ENCODE measurements around the gene IRF9. TPM values are rescaled to one million over a fixed set of nuclear protein-coding genes. Genes with fewer than 3 reads are reported as not detected.

The IRF9 gene
- total RNA-seq, 1 experiment from 2014 or later, result 15.6 TPM

DNA sequence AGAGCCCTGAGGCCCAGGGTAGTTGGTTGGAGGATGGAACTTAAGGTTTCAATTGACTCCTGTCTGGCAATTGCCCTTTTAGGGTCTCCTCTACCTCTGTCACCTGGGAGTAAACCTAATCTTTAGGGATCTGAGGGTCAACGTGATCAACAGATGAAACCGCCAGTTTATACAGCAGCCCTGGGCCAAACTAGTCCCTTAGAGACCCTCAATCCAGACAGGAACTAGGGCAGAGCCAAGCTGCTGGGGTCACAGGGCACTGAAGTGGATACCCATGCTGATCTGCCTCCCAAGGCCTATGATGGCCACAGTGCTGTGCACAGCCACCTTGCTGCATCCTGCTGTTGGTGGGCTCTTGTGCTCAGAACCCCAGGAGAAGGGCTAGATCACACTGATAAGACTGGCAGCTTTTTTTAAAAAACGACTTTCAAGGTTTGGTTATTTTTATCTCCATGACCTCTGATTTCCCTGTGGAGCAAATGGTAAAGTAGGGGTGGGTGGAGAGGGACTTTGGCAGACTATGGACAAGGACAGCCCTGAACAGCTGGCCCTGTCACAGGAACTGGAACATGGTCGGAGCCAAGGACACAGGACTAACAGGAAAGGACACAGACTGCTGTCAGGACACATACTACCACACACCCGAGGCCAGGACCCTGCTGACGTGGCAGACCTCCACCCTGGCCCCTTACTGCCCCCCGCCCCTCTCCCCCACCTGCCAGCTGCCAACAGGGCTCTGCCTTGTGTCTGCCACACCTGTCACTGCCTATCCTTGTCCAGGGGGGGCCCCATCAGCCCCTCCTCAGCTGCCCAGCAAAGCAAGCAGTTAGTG is 30.1 kb upstream of the IRF9 start:
- ATAC-seq (no peak), DNase-seq (ENCODE audit: low spot score) (no peak)
- no peaks in the 10 kb centered on the region; the same call in 1 of the 2 replicates for H3K27me3 Mint-ChIP-seq (ENCODE audit: low read depth)
- POLR2A ChIA-PET, result no interaction called here
- CTCF ChIA-PET, result interaction anchor here (3.1 kb wide), 1 partner anchor 22 kb away, joined by 10 read pairs; no protein-coding TSS in a partner anchor
- TF ChIP-seq, protein P1, sequence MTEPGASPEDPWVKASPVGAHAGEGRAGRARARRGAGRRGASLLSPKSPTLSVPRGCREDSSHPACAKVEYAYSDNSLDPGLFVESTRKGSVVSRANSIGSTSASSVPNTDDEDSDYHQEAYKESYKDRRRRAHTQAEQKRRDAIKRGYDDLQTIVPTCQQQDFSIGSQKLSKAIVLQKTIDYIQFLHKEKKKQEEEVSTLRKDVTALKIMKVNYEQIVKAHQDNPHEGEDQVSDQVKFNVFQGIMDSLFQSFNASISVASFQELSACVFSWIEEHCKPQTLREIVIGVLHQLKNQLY (CRISPR knock-in tag; IDR thresholded peaks at IDR 0.05), result no peak
- TF ChIP-seq NFATC4 (CRISPR knock-in tag; IDR thresholded peaks at IDR 0.05), result no peak
- TF ChIP-seq, protein P2, sequence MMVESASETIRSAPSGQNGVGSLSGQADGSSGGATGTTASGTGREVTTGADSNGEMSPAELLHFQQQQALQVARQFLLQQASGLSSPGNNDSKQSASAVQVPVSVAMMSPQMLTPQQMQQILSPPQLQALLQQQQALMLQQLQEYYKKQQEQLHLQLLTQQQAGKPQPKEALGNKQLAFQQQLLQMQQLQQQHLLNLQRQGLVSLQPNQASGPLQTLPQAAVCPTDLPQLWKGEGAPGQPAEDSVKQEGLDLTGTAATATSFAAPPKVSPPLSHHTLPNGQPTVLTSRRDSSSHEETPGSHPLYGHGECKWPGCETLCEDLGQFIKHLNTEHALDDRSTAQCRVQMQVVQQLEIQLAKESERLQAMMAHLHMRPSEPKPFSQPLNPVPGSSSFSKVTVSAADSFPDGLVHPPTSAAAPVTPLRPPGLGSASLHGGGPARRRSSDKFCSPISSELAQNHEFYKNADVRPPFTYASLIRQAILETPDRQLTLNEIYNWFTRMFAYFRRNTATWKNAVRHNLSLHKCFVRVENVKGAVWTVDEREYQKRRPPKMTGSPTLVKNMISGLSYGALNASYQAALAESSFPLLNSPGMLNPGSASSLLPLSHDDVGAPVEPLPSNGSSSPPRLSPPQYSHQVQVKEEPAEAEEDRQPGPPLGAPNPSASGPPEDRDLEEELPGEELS (CRISPR knock-in tag; IDR thresholded peaks at IDR 0.05), result no peak
- no peak for TF ChIP-seq TCF7 (CRISPR knock-in tag; IDR thresholded peaks at IDR 0.05; ENCODE audit: low read depth)
- TF ChIP-seq MYBL2 (CRISPR knock-in tag; IDR thresholded peaks at IDR 0.05), result no peak
- no peak for TF ChIP-seq ELF4 (CRISPR knock-in tag; IDR thresholded peaks at IDR 0.05; ENCODE audit: low read depth)
- TF ChIP-seq SP1 (CRISPR knock-in tag; conservative IDR thresholded peaks at IDR 0.05), result no peak
- TF ChIP-seq ZNF219 (CRISPR knock-in tag; IDR thresholded peaks at IDR 0.05; ENCODE audit: borderline replicate concordance), result no peak
- TF ChIP-seq NFE2L1 (CRISPR knock-in tag; IDR thresholded peaks at IDR 0.05), result no peak
- no peak for TF ChIP-seq GTF2I (CRISPR knock-in tag; conservative IDR thresholded peaks at IDR 0.05)
- TF ChIP-seq, protein P3, sequence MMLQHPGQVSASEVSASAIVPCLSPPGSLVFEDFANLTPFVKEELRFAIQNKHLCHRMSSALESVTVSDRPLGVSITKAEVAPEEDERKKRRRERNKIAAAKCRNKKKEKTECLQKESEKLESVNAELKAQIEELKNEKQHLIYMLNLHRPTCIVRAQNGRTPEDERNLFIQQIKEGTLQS (CRISPR knock-in tag; conservative IDR thresholded peaks at IDR 0.05), result no peak
- TF ChIP-seq, protein P4, sequence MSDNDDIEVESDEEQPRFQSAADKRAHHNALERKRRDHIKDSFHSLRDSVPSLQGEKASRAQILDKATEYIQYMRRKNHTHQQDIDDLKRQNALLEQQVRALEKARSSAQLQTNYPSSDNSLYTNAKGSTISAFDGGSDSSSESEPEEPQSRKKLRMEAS (CRISPR knock-in tag; IDR thresholded peaks at IDR 0.05), result no peak
- no peak for TF ChIP-seq ZBTB21 (CRISPR knock-in tag; IDR thresholded peaks at IDR 0.05; ENCODE audit: borderline replicate concordance)
- TF ChIP-seq FOXJ3 (CRISPR knock-in tag; IDR thresholded peaks at IDR 0.05; ENCODE audit: borderline replicate concordance), result no peak
- no peak for TF ChIP-seq ATF1 (CRISPR knock-in tag; IDR thresholded peaks at IDR 0.05)
- H3K27ac Mint-ChIP-seq, result 0 out of 2 replicates have a peak overlapping the region, but pooled peaks have one; percentile 67
- H3K9me3 Mint-ChIP-seq, result no peaks in the 10 kb centered on the region
- H3K36me3 Mint-ChIP-seq, result no peaks in the 10 kb centered on the region
- peaks cover 10% of the 10 kb centered on the region for H3K4me1 Mint-ChIP-seq
- H3K4me3 Mint-ChIP-seq, result no peak overlapping the region

DNA sequence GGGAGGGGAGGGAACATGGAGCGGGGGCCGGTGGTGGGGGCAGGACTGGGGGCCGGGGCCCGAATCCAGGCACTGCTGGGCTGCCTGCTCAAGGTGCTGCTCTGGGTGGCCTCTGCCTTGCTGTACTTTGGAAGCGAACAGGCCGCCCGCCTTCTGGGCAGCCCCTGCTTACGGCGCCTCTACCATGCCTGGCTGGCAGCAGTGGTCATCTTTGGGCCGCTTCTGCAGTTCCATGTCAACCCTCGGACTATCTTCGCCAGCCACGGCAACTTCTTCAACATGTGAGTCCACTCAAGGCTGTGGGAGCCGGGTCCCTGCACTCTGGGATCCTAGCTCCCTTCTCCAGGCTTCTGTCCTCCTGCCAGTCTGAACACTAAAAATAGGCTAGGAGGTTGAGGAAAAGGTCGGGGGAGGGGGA is 29.5 kb upstream of the IRF9 start:
- H3K27ac Mint-ChIP-seq, result no peak overlapping the region
- ChIA-PET CTCF (interaction anchor here (3.1 kb wide), 1 partner anchor 23 kb away, joined by 10 read pairs; no protein-coding TSS in a partner anchor), POLR2A (no interaction called here)
- H3K36me3 Mint-ChIP-seq, result no peaks in the 10 kb centered on the region
- no peak for DNase-seq (ENCODE audit: low spot score)
- peaks cover 12% of the 10 kb centered on the region for H3K4me1 Mint-ChIP-seq
- H3K27me3 Mint-ChIP-seq (ENCODE audit: low read depth), result no peaks in the 10 kb centered on the region; the same call in 1 of the 2 replicates
- no peak overlapping the region for H3K4me3 Mint-ChIP-seq
- H3K9me3 Mint-ChIP-seq, result no peaks in the 10 kb centered on the region
- ATAC-seq, result no peak
- TF ChIP-seq, protein P5, sequence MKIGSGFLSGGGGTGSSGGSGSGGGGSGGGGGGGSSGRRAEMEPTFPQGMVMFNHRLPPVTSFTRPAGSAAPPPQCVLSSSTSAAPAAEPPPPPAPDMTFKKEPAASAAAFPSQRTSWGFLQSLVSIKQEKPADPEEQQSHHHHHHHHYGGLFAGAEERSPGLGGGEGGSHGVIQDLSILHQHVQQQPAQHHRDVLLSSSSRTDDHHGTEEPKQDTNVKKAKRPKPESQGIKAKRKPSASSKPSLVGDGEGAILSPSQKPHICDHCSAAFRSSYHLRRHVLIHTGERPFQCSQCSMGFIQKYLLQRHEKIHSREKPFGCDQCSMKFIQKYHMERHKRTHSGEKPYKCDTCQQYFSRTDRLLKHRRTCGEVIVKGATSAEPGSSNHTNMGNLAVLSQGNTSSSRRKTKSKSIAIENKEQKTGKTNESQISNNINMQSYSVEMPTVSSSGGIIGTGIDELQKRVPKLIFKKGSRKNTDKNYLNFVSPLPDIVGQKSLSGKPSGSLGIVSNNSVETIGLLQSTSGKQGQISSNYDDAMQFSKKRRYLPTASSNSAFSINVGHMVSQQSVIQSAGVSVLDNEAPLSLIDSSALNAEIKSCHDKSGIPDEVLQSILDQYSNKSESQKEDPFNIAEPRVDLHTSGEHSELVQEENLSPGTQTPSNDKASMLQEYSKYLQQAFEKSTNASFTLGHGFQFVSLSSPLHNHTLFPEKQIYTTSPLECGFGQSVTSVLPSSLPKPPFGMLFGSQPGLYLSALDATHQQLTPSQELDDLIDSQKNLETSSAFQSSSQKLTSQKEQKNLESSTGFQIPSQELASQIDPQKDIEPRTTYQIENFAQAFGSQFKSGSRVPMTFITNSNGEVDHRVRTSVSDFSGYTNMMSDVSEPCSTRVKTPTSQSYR (CRISPR knock-in tag; IDR thresholded peaks at IDR 0.05), result no peak
- TF ChIP-seq, protein P6, sequence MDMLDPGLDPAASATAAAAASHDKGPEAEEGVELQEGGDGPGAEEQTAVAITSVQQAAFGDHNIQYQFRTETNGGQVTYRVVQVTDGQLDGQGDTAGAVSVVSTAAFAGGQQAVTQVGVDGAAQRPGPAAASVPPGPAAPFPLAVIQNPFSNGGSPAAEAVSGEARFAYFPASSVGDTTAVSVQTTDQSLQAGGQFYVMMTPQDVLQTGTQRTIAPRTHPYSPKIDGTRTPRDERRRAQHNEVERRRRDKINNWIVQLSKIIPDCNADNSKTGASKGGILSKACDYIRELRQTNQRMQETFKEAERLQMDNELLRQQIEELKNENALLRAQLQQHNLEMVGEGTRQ (CRISPR knock-in tag; IDR thresholded peaks at IDR 0.05), result no peak
- TF ChIP-seq, protein P7, sequence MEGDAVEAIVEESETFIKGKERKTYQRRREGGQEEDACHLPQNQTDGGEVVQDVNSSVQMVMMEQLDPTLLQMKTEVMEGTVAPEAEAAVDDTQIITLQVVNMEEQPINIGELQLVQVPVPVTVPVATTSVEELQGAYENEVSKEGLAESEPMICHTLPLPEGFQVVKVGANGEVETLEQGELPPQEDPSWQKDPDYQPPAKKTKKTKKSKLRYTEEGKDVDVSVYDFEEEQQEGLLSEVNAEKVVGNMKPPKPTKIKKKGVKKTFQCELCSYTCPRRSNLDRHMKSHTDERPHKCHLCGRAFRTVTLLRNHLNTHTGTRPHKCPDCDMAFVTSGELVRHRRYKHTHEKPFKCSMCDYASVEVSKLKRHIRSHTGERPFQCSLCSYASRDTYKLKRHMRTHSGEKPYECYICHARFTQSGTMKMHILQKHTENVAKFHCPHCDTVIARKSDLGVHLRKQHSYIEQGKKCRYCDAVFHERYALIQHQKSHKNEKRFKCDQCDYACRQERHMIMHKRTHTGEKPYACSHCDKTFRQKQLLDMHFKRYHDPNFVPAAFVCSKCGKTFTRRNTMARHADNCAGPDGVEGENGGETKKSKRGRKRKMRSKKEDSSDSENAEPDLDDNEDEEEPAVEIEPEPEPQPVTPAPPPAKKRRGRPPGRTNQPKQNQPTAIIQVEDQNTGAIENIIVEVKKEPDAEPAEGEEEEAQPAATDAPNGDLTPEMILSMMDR (IDR thresholded peaks at IDR 0.05), result no peak
- TF ChIP-seq, protein P8, sequence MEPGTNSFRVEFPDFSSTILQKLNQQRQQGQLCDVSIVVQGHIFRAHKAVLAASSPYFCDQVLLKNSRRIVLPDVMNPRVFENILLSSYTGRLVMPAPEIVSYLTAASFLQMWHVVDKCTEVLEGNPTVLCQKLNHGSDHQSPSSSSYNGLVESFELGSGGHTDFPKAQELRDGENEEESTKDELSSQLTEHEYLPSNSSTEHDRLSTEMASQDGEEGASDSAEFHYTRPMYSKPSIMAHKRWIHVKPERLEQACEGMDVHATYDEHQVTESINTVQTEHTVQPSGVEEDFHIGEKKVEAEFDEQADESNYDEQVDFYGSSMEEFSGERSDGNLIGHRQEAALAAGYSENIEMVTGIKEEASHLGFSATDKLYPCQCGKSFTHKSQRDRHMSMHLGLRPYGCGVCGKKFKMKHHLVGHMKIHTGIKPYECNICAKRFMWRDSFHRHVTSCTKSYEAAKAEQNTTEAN (CRISPR knock-in tag; IDR thresholded peaks at IDR 0.05), result no peak
- TF ChIP-seq, protein P9, sequence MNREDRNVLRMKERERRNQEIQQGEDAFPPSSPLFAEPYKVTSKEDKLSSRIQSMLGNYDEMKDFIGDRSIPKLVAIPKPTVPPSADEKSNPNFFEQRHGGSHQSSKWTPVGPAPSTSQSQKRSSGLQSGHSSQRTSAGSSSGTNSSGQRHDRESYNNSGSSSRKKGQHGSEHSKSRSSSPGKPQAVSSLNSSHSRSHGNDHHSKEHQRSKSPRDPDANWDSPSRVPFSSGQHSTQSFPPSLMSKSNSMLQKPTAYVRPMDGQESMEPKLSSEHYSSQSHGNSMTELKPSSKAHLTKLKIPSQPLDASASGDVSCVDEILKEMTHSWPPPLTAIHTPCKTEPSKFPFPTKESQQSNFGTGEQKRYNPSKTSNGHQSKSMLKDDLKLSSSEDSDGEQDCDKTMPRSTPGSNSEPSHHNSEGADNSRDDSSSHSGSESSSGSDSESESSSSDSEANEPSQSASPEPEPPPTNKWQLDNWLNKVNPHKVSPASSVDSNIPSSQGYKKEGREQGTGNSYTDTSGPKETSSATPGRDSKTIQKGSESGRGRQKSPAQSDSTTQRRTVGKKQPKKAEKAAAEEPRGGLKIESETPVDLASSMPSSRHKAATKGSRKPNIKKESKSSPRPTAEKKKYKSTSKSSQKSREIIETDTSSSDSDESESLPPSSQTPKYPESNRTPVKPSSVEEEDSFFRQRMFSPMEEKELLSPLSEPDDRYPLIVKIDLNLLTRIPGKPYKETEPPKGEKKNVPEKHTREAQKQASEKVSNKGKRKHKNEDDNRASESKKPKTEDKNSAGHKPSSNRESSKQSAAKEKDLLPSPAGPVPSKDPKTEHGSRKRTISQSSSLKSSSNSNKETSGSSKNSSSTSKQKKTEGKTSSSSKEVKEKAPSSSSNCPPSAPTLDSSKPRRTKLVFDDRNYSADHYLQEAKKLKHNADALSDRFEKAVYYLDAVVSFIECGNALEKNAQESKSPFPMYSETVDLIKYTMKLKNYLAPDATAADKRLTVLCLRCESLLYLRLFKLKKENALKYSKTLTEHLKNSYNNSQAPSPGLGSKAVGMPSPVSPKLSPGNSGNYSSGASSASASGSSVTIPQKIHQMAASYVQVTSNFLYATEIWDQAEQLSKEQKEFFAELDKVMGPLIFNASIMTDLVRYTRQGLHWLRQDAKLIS (CRISPR knock-in tag; IDR thresholded peaks at IDR 0.05; ENCODE audit: borderline replicate concordance), result no peak

Data from WTC11 (cell line).